GM19452 (cell line): ENCODE results near the gene RNF4.
A peak's percentile ranks its signal among the peaks of the same experiment; 100 is the strongest.
"Not testable (repeated sequence)": the region's sequence is repeated elsewhere in the genome, so short reads cannot be mapped to it uniquely, and the experiment has no call there.

Source experiments
- ATAC-seq: cut with Tn5 transposase; IDR thresholded peaks from one replicate; pipeline ENCODE4 v1.9.1; 2021; ENCODE audit not compliant: unreplicated experiment

RNF4 gene

GRCh38 chr4:2457481-2458295, 11.2 kb upstream of the RNF4 start:
- ATAC-seq: no peak

GRCh38 chr4:2458546-2459491, 10.1 kb upstream of the RNF4 start:
- ATAC-seq: no peak

- no peak for ATAC-seq
Measured at GRCh38 chr4:2459589-2460349, 9.1 kb upstream of the RNF4 start.

DNA sequence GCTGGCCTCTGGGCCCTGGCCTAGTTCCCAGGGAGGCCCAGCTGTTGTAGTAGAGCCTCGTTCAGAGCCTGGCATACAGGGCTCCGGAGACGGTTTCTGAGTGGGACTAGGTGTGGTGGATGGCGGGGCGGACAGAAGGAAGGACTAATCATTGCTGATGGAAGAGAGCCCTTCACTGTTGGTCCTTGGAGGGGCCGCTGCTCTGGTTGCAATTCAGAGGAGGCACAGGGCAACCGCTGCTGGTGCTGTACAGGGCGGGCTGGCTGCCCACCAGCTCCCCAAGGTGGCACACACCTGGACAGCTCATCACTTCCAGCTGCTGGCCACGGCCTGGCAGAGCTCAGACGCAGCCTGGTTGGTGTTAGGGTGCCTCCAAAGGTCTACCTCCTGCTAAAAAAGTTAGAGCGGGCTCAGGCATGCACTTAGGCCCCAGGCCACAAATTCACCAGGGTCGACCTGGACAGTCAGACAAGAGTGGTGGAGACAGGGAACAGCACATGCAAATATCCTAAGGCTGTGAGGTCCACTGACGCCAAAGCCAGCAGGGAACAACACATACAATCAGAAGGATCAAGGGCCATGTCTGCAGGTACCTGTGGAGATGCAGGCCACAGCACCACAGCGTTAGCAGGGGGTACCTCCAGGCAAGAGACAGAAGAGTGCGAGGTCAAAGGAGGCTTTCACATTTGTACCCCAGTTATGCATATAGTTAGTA, 7.5 kb upstream of the RNF4 start:
- no peak for ATAC-seq

GRCh38 chr4:2462218-2462991, 6.5 kb upstream of the RNF4 start:
- ATAC-seq: peak; percentile 78

- no peak for ATAC-seq
Measured at GRCh38 chr4:2462992-2463762, 5.7 kb upstream of the RNF4 start.

- no peak for ATAC-seq
Measured at GRCh38 chr4:2465032-2465431, 3.9 kb upstream of the RNF4 start.

GRCh38 chr4:2465544-2465943, 3.4 kb upstream of the RNF4 start:
- ATAC-seq: not testable (repeated sequence)

- peak; percentile 51 for ATAC-seq
Measured at GRCh38 chr4:2469192-2469984, 482 bp downstream of the RNF4 start.

GRCh38 chr4:2470791-2471190, 1.9 kb downstream of the RNF4 start:
- no peak for ATAC-seq

- no peak for ATAC-seq
Measured at GRCh38 chr4:2472187-2472586, 3.3 kb downstream of the RNF4 start.

DNA sequence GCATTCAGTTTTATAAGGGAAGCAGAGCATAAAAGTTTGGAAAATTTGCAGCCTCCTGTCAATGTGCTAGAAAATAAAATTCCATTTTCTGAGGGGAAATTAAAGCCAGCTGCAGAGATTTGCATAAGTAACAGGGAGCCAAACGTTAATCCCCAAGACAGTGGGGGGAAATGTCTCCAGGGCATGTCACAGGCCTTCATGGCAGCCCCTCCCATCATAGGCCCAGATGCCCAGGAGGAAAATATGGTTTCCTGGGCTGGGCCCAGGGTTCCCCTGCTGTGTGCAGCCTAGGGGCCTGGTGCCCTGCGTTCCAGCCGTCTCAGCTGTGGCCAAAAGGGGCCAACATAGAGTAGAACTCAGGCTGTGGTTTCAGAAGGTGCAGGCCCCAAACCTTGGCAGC, 9.3 kb downstream of the RNF4 start:
- no peak for ATAC-seq

- no peak for ATAC-seq
Measured at GRCh38 chr4:2480649-2481048, 11.7 kb downstream of the RNF4 start.

GRCh38 chr4:2482192-2482591, 13.3 kb downstream of the RNF4 start:
- ATAC-seq: no peak

DNA sequence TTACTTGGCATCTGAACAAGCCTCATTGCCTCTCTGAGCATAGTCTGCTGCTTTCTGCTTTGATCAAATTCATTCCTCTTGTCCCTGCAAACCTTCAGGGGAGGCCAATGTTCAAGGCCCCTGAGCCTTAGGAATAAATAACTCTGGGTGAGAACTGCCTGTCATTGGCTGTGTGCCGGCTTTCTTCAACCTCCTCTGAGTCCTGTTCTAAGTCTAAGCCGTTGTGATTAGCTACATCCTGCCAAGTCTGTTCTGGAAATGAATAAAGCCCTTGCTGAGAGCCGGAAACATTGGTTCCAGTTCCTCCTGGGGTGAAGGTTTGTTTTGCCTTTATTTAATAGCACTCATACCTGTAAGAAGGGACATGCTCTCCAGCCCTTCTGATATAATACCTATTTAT, 13.8 kb downstream of the RNF4 start:
- peak; percentile 42 for ATAC-seq

DNA sequence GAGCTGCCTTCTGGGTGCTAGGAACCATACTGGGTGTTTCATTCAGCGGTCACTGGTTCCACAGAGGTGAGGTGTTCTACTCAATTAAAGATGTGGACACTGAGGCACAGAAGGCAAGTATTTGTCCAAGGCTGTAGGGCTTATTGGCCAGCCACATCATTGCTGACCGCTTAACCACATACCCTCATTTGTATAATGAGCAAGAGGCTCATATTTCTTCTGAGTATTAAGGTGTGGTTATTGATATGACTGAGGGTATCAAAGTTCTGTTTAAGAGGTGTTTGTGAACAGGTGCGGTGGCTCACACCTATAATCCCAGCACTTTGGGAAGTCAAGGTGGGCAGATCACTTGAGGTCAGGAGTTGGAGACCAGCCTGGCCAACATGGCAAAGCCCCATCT, 14.3 kb downstream of the RNF4 start:
- no peak for ATAC-seq

DNA sequence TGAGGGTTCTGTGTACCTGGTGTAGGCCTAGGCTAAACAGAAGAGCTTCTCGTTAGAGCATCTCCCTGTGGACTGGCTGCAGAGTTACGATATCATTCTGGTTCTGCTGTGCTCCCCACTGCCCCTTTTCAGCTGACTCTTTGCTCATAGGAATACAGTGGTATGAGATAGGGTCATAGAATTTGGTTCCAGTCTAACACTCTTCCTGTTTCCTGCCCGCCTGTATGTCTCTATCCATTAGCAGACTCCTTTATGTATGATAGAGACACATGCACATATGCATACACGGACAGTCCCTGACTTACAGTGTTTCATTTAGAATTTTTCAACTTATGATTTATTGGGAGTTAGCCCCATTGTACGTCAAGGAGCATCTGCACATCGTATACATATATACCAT, 15.3 kb downstream of the RNF4 start:
- no peak for ATAC-seq

GRCh38 chr4:2484993-2485392, 16.1 kb downstream of the RNF4 start:
- ATAC-seq: peak; percentile 63
